Measurements from ENCODE around the gene ACSF2. TPM values are rescaled to one million over a fixed set of nuclear protein-coding genes. Genes with fewer than 3 reads are reported as not detected.
A peak's percentile ranks its signal among the peaks of the same experiment; 100 is the strongest.
"Not testable (repeated sequence)": the region's sequence is repeated elsewhere in the genome, so short reads cannot be mapped to it uniquely, and the experiment has no call there.

ACSF2 gene
- total RNA-seq, 1 experiment from 2014 or later = 161 TPM

DNA sequence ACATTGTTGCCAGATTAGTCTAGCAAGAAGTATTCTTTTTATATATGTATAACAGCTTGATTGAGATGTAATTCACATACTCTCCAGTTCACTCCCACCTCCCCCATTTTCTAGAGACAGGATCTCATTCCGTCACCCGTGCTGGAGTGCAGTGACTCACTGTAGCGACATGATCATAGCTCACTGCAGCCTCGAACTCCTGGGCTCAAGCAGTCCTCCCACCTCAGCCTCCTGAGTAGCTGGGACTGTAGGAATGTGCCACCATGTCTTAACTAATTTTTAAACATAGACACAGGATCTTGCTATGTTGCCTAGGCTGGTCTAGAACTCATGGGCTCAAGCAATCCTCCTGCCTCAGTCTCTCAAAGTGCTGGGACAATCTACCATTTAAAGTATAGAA, 49.3 kb downstream of the ACSF2 start:
- Mint-ChIP-seq H3K9me3 (ENCODE audit: unreplicated experiment) (no peaks in the 10 kb centered on the region), H3K27me3 (ENCODE audit: insufficient read depth, unreplicated experiment) (no peaks in the 10 kb centered on the region), H3K4me3 (ENCODE audit: unreplicated experiment) (no peak overlapping the region), H3K36me3 (ENCODE audit: insufficient read depth, unreplicated experiment) (peaks cover 22% of the 10 kb centered on the region), H3K27ac (ENCODE audit: unreplicated experiment) (no peak overlapping the region), H3K4me1 (ENCODE audit: low read depth, unreplicated experiment) (peaks cover 34% of the 10 kb centered on the region)
- Histone ChIP-seq H3K27me3 (replicated peaks; ENCODE audit: control insufficient read depth, insufficient read depth, low read length) (no peaks in the 10 kb centered on the region), H3K4me3 (ENCODE audit: low read depth, low read length) (no peak overlapping the region), H3K36me3 (ENCODE audit: control insufficient read depth, insufficient read depth, low read length) (peaks cover 3% of the 10 kb centered on the region; the same call in 1 of the 2 replicates), H3K4me1 (peaks cover 22% of the 10 kb centered on the region), H3K9me3 (no peaks in the 10 kb centered on the region)
- DNase-seq = no peak
- intact Hi-C loops (cut with micrococcal nuclease; ENCODE audit: unreplicated experiment) = loop anchor here (5.0 kb wide), 1 partner anchor 232 kb away; the partner anchor contains the start of gene ANKRD40
- TF ChIP-seq, protein P1, sequence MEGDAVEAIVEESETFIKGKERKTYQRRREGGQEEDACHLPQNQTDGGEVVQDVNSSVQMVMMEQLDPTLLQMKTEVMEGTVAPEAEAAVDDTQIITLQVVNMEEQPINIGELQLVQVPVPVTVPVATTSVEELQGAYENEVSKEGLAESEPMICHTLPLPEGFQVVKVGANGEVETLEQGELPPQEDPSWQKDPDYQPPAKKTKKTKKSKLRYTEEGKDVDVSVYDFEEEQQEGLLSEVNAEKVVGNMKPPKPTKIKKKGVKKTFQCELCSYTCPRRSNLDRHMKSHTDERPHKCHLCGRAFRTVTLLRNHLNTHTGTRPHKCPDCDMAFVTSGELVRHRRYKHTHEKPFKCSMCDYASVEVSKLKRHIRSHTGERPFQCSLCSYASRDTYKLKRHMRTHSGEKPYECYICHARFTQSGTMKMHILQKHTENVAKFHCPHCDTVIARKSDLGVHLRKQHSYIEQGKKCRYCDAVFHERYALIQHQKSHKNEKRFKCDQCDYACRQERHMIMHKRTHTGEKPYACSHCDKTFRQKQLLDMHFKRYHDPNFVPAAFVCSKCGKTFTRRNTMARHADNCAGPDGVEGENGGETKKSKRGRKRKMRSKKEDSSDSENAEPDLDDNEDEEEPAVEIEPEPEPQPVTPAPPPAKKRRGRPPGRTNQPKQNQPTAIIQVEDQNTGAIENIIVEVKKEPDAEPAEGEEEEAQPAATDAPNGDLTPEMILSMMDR (IDR thresholded peaks at IDR 0.05; ENCODE audit: insufficient read depth in 1 of 2, low read depth in 1 of 2, low read length in 1 of 2, severe bottlenecking in 1 of 2, unreplicated experiment in 1 of 2) = no peak
- no TSS peak for BruUV-seq (replicated peaks)
- CTCF ChIA-PET = interaction anchor here (0.8 to 0.9 kb wide), 2 partner anchors 32 to 113 kb away, joined by 3 to 4 read pairs; no protein-coding TSS in a partner anchor
- POLR2A ChIA-PET = interaction anchor here (0.5 kb wide), 1 partner anchor 1129 kb away, joined by 3 read pairs; no protein-coding TSS in a partner anchor

DNA sequence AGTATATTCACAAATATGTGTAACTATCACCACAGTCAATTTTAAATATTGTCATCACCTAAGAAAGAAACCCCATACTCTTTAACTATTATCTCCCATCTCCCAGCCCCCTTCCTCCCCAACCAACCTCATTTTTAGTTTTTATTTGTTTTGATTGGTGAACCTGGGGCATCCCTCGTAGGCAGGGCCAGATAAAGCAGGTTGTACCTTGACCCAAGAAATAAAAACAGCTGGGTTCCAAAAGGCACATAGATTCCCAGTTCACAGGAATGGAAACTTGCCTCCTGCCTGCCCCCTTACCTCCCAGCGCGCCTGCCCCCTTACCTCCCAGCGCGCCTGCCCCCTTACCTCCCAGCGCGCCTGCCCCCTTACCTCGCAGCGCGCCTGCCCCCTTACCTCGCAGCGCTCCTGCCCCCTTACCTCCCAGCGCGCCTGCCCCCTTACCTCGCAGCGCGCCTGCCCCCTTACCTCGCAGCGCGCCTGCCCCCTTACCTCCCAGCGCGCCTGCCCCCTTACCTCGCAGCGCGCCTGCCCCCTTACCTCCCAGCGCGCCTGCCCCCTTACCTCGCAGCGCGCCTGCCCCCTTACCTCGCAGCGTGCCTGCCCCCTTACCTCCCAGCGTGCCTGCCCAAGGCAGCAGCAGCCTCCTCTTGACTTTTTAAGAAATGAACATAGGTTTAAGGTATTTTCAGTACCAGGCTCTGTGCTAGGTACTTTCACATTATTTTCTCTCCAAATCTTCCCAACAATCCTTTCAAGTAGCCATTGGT, 49.9 kb downstream of the ACSF2 start:
- not testable (repeated sequence) for H3K27me3 ChIP-seq (replicated peaks; ENCODE audit: control insufficient read depth, insufficient read depth, low read length); BruUV-seq (replicated peaks); DNase-seq; H3K4me3 ChIP-seq (ENCODE audit: low read depth, low read length); H3K9me3 Mint-ChIP-seq (ENCODE audit: unreplicated experiment); H3K27me3 Mint-ChIP-seq (ENCODE audit: insufficient read depth, unreplicated experiment); H3K36me3 ChIP-seq (ENCODE audit: control insufficient read depth, insufficient read depth, low read length); H3K9me3 ChIP-seq
- ChIA-PET CTCF (interaction anchor here (0.8 to 0.9 kb wide), 2 partner anchors 33 to 114 kb away, joined by 3 to 4 read pairs; no protein-coding TSS in a partner anchor), POLR2A (interaction anchor here (0.5 kb wide), 2 partner anchors 223 to 1130 kb away, joined by 3 read pairs; no protein-coding TSS in a partner anchor)
- H3K4me1 Mint-ChIP-seq (ENCODE audit: low read depth, unreplicated experiment) = peaks cover 37% of the 10 kb centered on the region
- H3K27ac Mint-ChIP-seq (ENCODE audit: unreplicated experiment) = peak overlapping the region; percentile 1
- H3K4me1 ChIP-seq = peaks cover 22% of the 10 kb centered on the region
- H3K4me3 Mint-ChIP-seq (ENCODE audit: unreplicated experiment) = peak overlapping the region; percentile 48
- H3K36me3 Mint-ChIP-seq (ENCODE audit: insufficient read depth, unreplicated experiment) = peaks cover 23% of the 10 kb centered on the region
- intact Hi-C loops (cut with micrococcal nuclease; ENCODE audit: unreplicated experiment) = loop anchor here (5.0 kb wide), 1 partner anchor 231 kb away; the partner anchor contains the start of gene ANKRD40

GRCh38 chr17:50476545-50477315, 50.7 kb downstream of the ACSF2 start:
- Mint-ChIP-seq H3K4me1 (ENCODE audit: low read depth, unreplicated experiment) (peaks cover 37% of the 10 kb centered on the region), H3K9me3 (ENCODE audit: unreplicated experiment) (no peaks in the 10 kb centered on the region), H3K27me3 (ENCODE audit: insufficient read depth, unreplicated experiment) (no peaks in the 10 kb centered on the region), H3K4me3 (ENCODE audit: unreplicated experiment) (peak overlapping the region; percentile 48), H3K27ac (ENCODE audit: unreplicated experiment) (peak overlapping the region; percentile 1), H3K36me3 (ENCODE audit: insufficient read depth, unreplicated experiment) (peaks cover 23% of the 10 kb centered on the region)
- Histone ChIP-seq H3K27me3 (replicated peaks; ENCODE audit: control insufficient read depth, insufficient read depth, low read length) (no peaks in the 10 kb centered on the region), H3K9me3 (no peaks in the 10 kb centered on the region), H3K4me1 (peaks cover 22% of the 10 kb centered on the region), H3K36me3 (ENCODE audit: control insufficient read depth, insufficient read depth, low read length) (peaks cover 3% of the 10 kb centered on the region; the same call in 1 of the 2 replicates), H3K4me3 (ENCODE audit: low read depth, low read length) (no peak overlapping the region; the same call in 1 of the 2 replicates)
- ChIA-PET CTCF (interaction anchor here (0.8 kb wide), 1 partner anchor 68 kb away, joined by 3 read pairs; no protein-coding TSS in a partner anchor), POLR2A (interaction anchor here (0.5 kb wide), 1 partner anchor 229 kb away, joined by 3 read pairs; no protein-coding TSS in a partner anchor)
- TF ChIP-seq, protein P1 (IDR thresholded peaks at IDR 0.05; ENCODE audit: insufficient read depth in 1 of 2, low read depth in 1 of 2, low read length in 1 of 2, severe bottlenecking in 1 of 2, unreplicated experiment in 1 of 2) = no peak
- intact Hi-C loops (cut with micrococcal nuclease; ENCODE audit: unreplicated experiment) = loop anchor here (5.0 kb wide), 1 partner anchor 231 kb away; the partner anchor contains the start of gene ANKRD40
- DNase-seq = no peak
- BruUV-seq (replicated peaks) = no TSS peak
